GM23338 (cell line): ENCODE data around the gene ALDH5A1. TPM values are rescaled to one million over a fixed set of nuclear protein-coding genes. Genes with fewer than 3 reads are reported as not detected.

Experiments used
- ATAC-seq: fragments of 200-7000 bp; cut with Tn5 transposase; 3 replicates; pipeline ENCODE4 v1.9.1; 2020
- DNase-seq: peaks from one replicate; pipeline ENCODE4 v3.0.0-alpha.2; 2015; ENCODE audit warnings: low spot score
- H2AFZ ChIP-seq: fragments of 200-600 bp; sonication (generic); 2 replicates; pipeline ENCODE4 v1.8.0; 2016; ENCODE audit warnings: antibody characterized with exemption, mild to moderate bottlenecking, moderate library complexity
- H3F3A ChIP-seq: fragments of 200-600 bp; sonication (generic); replicated peaks from 2 replicates; pipeline ENCODE4 v1.8.0; 2017; ENCODE audit warnings: antibody characterized with exemption, mixed run types, low read depth
- H3K27ac ChIP-seq: fragments of 200-600 bp; sonication (generic); 2 replicates; pipeline ENCODE4 v1.6.1; 2016; ENCODE audit warnings: low read depth
- H3K27me3 ChIP-seq: fragments of 200-600 bp; sonication (generic); 2 replicates; pipeline ENCODE4 v1.8.0; 2016; ENCODE audit warnings: mild to moderate bottlenecking, mixed run types, moderate library complexity; ENCODE audit not compliant: insufficient read depth
- H3K36me3 ChIP-seq: fragments of 200-600 bp; sonication (generic); 2 replicates; pipeline ENCODE4 v1.8.0; 2016; ENCODE audit warnings: mild to moderate bottlenecking; ENCODE audit not compliant: insufficient read depth
- H3K4me1 ChIP-seq: fragments of 200-600 bp; sonication (generic); 2 replicates; pipeline ENCODE4 v1.8.0; 2016; ENCODE audit warnings: mild to moderate bottlenecking, moderate library complexity; ENCODE audit not compliant: insufficient read depth
- H3K4me2 ChIP-seq: fragments of 200-600 bp; sonication (generic); 2 replicates; pipeline ENCODE4 v1.7.1; 2017; ENCODE audit warnings: mixed run types
- H3K4me3 ChIP-seq: fragments of 200-600 bp; sonication (generic); 2 replicates; pipeline ENCODE4 v1.6.1; 2016; ENCODE audit warnings: mixed run types
- H3K79me2 ChIP-seq: fragments of 200-600 bp; sonication (generic); replicated peaks from 2 replicates; pipeline ENCODE4 v1.8.0; 2017; ENCODE audit warnings: mild to moderate bottlenecking; ENCODE audit not compliant: insufficient read depth
- H3K9me2 ChIP-seq: fragments of 200-600 bp; sonication (generic); 2 replicates; pipeline ENCODE4 v1.8.0; 2017; ENCODE audit not compliant: insufficient read depth
- H4K20me1 ChIP-seq: fragments of 200-600 bp; sonication (generic); replicated peaks from 2 replicates; pipeline ENCODE4 v1.8.0; 2017; ENCODE audit warnings: mild to moderate bottlenecking; ENCODE audit not compliant: insufficient read depth
- H3K27ac Mint-ChIP-seq: 2 replicates; pipeline ENCODE4 v1.8.0; 2020; ENCODE audit warnings: inconsistent platforms, mild to moderate bottlenecking, moderate library complexity, mixed read lengths
- H3K27me3 Mint-ChIP-seq: 3 replicates; pipeline ENCODE4 v1.8.0; 2022; ENCODE audit warnings: low read depth, mild to moderate bottlenecking, moderate library complexity, mixed read lengths, inconsistent platforms; ENCODE audit not compliant: insufficient read depth, poor library complexity
- H3K36me3 Mint-ChIP-seq: 3 replicates; pipeline ENCODE4 v1.8.0; 2021; ENCODE audit warnings: low read depth, mild to moderate bottlenecking, inconsistent platforms, moderate library complexity, mixed read lengths
- H3K4me1 Mint-ChIP-seq: 3 replicates; pipeline ENCODE4 v1.8.0; 2020; ENCODE audit warnings: mild to moderate bottlenecking, inconsistent platforms, mixed read lengths
- H3K4me3 Mint-ChIP-seq: 3 replicates; pipeline ENCODE4 v1.8.0; 2021; ENCODE audit warnings: moderate library complexity, mild to moderate bottlenecking, inconsistent platforms, mixed read lengths
- H3K9me3 Mint-ChIP-seq: 3 replicates; pipeline ENCODE4 v1.8.0; 2020; ENCODE audit warnings: moderate library complexity, mild to moderate bottlenecking, inconsistent platforms, mixed read lengths
- CREB1 ChIP-seq: fragments of 250-450 bp; sonication (Bioruptor Pico); IDR thresholded peaks from 2 replicates; pipeline ENCODE4 v1.5.0; 2020; ENCODE audit warnings: low read depth, mild to moderate bottlenecking, moderate library complexity
- CTCF ChIP-seq, 2 experiments: fragments of 200-600 bp in 1 of 2; sonication (generic) in 1 of 2; conservative IDR thresholded peaks; 2 replicates each; pipeline versions ENCODE4 v1.5.1 to v1.6.1; 2016 to 2017; ENCODE audit warnings: antibody characterized with exemption in 2 of 2, low read depth in 2 of 2, mild to moderate bottlenecking in 2 of 2, moderate library complexity in 1 of 2
- EZH2 ChIP-seq: fragments of 200-600 bp; sonication (generic); IDR thresholded peaks from one replicate; pipeline ENCODE4 v1.8.0; 2017; ENCODE audit warnings: antibody characterized with exemption, mild to moderate bottlenecking, low read depth; ENCODE audit not compliant: unreplicated experiment
- EZH2phosphoT487 ChIP-seq: fragments of 200-600 bp; sonication (generic); IDR thresholded peaks from one replicate; pipeline ENCODE4 v1.8.1; 2018; ENCODE audit warnings: antibody characterized with exemption; ENCODE audit not compliant: unreplicated experiment
- JUNB ChIP-seq: IDR thresholded peaks from one replicate; pipeline ENCODE4 v1.6.1; 2016; ENCODE audit warnings: antibody characterized with exemption; ENCODE audit not compliant: unreplicated experiment
- NANOG ChIP-seq: IDR thresholded peaks from 2 replicates; pipeline ENCODE4 v1.6.1; 2016; ENCODE audit warnings: antibody characterized with exemption, borderline replicate concordance
- ZNF331 ChIP-seq: fragments of 250-450 bp; sonication (Bioruptor Pico); IDR thresholded peaks from 2 replicates; pipeline ENCODE4 v1.5.0; 2020; ENCODE audit warnings: low read depth, mild to moderate bottlenecking, moderate library complexity
- polyA plus RNA-seq: library from polyadenylated mRNA; unstranded; fragments of >200 nt; fragmentation: Nextera tagmentation; extraction: Ambion mirVana; gene quantifications from 2 replicates; pipeline ENCODE4 v1.2.1, GENCODE V29; 2016
- total RNA-seq: library from RNA; depleted of rRNA; stranded (reverse); fragments of >200 nt; shearing (Covaris generic); gene quantifications from 2 replicates; pipeline ENCODE4 v1.2.3, GENCODE V29; 2014
- TF ChIP-seq, protein P1 (sequence below): fragments of 250-450 bp; sonication (Bioruptor Pico); IDR thresholded peaks from 2 replicates; pipeline ENCODE4 v1.5.0; 2020; ENCODE audit warnings: mild to moderate bottlenecking, moderate library complexity

ALDH5A1 gene
- total and polyA plus RNA-seq, 2 experiments from 2014 or later, result 3.1 to 5.2 TPM

DNA sequence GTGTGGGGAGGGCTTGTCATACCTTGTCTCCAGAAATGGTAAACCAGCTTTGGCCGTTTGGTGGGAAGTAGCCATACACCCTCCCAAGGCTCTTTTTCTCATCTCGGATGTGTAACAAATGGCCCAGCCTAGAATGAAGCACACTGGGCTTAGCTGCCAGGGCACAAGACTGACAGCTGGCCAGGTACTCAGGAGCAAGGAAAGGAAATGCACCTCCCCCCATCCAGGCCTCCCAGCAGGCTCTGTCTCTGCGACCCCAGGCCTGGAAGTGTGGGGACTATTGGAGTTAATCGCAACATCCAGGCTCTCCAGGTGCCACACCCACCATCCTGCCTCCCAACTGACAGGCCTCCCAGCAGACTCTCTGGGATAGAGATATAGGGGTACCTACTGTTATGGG, 49.1 kb upstream of the ALDH5A1 start:
- no peak overlapping the region for H3K4me3 ChIP-seq
- no peak overlapping the region for H3K4me3 Mint-ChIP-seq
- H3K27ac ChIP-seq, result no peak overlapping the region
- DNase-seq (peak; percentile 32), ATAC-seq (peak; percentile 70)
- TF ChIP-seq, protein P1, sequence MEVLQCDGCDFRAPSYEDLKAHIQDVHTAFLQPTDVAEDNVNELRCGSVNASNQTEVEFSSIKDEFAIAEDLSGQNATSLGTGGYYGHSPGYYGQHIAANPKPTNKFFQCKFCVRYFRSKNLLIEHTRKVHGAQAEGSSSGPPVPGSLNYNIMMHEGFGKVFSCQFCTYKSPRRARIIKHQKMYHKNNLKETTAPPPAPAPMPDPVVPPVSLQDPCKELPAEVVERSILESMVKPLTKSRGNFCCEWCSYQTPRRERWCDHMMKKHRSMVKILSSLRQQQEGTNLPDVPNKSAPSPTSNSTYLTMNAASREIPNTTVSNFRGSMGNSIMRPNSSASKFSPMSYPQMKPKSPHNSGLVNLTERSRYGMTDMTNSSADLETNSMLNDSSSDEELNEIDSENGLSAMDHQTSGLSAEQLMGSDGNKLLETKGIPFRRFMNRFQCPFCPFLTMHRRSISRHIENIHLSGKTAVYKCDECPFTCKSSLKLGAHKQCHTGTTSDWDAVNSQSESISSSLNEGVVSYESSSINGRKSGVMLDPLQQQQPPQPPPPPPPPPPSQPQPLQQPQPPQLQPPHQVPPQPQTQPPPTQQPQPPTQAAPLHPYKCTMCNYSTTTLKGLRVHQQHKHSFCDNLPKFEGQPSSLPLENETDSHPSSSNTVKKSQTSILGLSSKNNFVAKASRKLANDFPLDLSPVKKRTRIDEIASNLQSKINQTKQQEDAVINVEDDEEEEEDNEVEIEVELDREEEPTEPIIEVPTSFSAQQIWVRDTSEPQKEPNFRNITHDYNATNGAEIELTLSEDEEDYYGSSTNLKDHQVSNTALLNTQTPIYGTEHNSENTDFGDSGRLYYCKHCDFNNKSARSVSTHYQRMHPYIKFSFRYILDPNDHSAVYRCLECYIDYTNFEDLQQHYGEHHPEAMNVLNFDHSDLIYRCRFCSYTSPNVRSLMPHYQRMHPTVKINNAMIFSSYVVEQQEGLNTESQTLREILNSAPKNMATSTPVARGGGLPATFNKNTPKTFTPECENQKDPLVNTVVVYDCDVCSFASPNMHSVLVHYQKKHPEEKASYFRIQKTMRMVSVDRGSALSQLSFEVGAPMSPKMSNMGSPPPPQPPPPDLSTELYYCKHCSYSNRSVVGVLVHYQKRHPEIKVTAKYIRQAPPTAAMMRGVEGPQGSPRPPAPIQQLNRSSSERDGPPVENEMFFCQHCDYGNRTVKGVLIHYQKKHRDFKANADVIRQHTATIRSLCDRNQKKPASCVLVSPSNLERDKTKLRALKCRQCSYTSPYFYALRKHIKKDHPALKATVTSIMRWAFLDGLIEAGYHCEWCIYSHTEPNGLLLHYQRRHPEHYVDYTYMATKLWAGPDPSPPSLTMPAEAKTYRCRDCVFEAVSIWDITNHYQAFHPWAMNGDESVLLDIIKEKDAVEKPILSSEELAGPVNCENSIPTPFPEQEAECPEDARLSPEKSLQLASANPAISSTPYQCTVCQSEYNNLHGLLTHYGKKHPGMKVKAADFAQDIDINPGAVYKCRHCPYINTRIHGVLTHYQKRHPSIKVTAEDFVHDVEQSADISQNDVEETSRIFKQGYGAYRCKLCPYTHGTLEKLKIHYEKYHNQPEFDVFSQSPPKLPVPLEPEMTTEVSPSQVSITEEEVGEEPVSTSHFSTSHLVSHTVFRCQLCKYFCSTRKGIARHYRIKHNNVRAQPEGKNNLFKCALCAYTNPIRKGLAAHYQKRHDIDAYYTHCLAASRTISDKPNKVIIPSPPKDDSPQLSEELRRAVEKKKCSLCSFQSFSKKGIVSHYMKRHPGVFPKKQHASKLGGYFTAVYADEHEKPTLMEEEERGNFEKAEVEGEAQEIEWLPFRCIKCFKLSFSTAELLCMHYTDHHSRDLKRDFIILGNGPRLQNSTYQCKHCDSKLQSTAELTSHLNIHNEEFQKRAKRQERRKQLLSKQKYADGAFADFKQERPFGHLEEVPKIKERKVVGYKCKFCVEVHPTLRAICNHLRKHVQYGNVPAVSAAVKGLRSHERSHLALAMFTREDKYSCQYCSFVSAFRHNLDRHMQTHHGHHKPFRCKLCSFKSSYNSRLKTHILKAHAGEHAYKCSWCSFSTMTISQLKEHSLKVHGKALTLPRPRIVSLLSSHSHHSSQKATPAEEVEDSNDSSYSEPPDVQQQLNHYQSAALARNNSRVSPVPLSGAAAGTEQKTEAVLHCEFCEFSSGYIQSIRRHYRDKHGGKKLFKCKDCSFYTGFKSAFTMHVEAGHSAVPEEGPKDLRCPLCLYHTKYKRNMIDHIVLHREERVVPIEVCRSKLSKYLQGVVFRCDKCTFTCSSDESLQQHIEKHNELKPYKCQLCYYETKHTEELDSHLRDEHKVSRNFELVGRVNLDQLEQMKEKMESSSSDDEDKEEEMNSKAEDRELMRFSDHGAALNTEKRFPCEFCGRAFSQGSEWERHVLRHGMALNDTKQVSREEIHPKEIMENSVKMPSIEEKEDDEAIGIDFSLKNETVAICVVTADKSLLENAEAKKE (CRISPR knock-in tag), result no peak
- TF ChIP-seq NANOG (no peak), JUNB (no peak)
- no peak overlapping the region for H2AFZ ChIP-seq
- H3K27me3 Mint-ChIP-seq, result peaks cover 3% of the 10 kb centered on the region
- no peaks in the 10 kb centered on the region for H3K9me2 ChIP-seq
- H3F3A ChIP-seq, result no peaks in the 10 kb centered on the region
- no peak overlapping the region for H3K27ac Mint-ChIP-seq
- H3K36me3 Mint-ChIP-seq, result no peaks in the 10 kb centered on the region
- H3K27me3 ChIP-seq, result no peaks in the 10 kb centered on the region
- H3K4me2 ChIP-seq, result no peak overlapping the region
- H3K79me2 ChIP-seq, result no peaks in the 10 kb centered on the region
- H3K4me1 ChIP-seq, result no peaks in the 10 kb centered on the region; the same call in 1 of the 2 replicates
- no peaks in the 10 kb centered on the region for H4K20me1 ChIP-seq
- H3K4me1 Mint-ChIP-seq, result peaks cover 6% of the 10 kb centered on the region; the same call in 2 of the 3 replicates
- no peaks in the 10 kb centered on the region for H3K9me3 Mint-ChIP-seq
- H3K36me3 ChIP-seq, result no peaks in the 10 kb centered on the region

DNA sequence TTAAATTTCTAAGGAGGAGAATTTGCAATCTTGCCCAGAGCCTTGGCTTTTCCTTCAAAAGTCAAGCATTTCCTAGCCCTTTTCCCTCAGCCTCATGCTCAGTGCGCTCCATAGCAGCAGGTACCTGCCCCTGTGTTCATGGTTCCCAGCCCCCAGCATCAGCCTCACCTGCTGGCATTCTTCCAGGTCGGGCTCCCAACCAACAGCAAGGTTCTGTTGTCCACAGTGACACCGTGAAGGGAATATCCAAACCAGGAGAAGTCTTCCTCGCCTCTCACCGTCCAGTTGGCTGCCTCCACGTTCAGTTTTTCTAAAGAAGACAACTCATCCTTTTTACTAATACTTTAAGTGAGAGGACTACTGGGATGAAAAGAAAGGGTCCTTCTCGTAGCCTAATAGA, 48.1 kb upstream of the ALDH5A1 start:
- DNase-seq (no peak), ATAC-seq (no peak)
- Histone ChIP-seq H3K4me3 (no peak overlapping the region), H2AFZ (no peak overlapping the region), H3K4me1 (no peaks in the 10 kb centered on the region; the same call in 1 of the 2 replicates), H3K27ac (no peak overlapping the region), H3K79me2 (no peaks in the 10 kb centered on the region), H3K4me2 (no peak overlapping the region), H4K20me1 (no peaks in the 10 kb centered on the region), H3K9me2 (no peaks in the 10 kb centered on the region), H3K36me3 (no peaks in the 10 kb centered on the region), H3F3A (no peaks in the 10 kb centered on the region), H3K27me3 (no peaks in the 10 kb centered on the region)
- no peaks in the 10 kb centered on the region for H3K9me3 Mint-ChIP-seq
- H3K27ac Mint-ChIP-seq, result no peak overlapping the region
- peaks cover 6% of the 10 kb centered on the region; the same call in 2 of the 3 replicates for H3K4me1 Mint-ChIP-seq
- H3K36me3 Mint-ChIP-seq, result no peaks in the 10 kb centered on the region
- no peak overlapping the region for H3K4me3 Mint-ChIP-seq
- peaks cover 5% of the 10 kb centered on the region for H3K27me3 Mint-ChIP-seq
- TF ChIP-seq JUNB (no peak), CTCF (conservative IDR thresholded peaks at IDR 0.05; ENCODE audit: low read depth in 2 of 2) (no peak), ZNF331 (no peak), EZH2phosphoT487 (no peak), EZH2 (no peak), CREB1 (CRISPR knock-in tag) (no peak), NANOG (no peak)
